T-cell (primary cell): Measurements from ENCODE around the gene SOBP. TPM values are rescaled to one million over a fixed set of nuclear protein-coding genes. Genes with fewer than 3 reads are reported as not detected.

Source experiments
- ATAC-seq, 4 experiments: fragments of 200-7000 bp in 3 of 4; fragments of 150-1000 bp in 1 of 4; cut with Tn5 transposase; replicated peaks in 1 of 4; 1 replicate in 3 of 4; 2 replicates in 1 of 4; pipeline ENCODE4 v1.10.0; 2021; ENCODE audit warnings: moderate library complexity in 3 of 4, mild to moderate bottlenecking in 2 of 4, moderate number of reproducible peaks in 1 of 4
- CTCF ChIA-PET, 2 donors: fragments of 300-600 bp; sonication (Branson Sonifier 250); formaldehyde crosslinking; loops; one replicate each; lab custom pipeline; 2022; ENCODE audit warnings: antibody characterized with exemption in 2 of 2; lab: Charles Lee
- POLR2A ChIA-PET, 2 donors: fragments of 300-600 bp; sonication (Branson Sonifier 250); formaldehyde crosslinking; loops; one replicate each; lab custom pipeline; 2022; ENCODE audit warnings: antibody characterized with exemption in 2 of 2; lab: Charles Lee
- DNase-seq, 35 experiments: peaks; one replicate each; pipeline versions ENCODE4 v3.0.0 to v3.0.0-alpha.2; 2013 to 2023
- H3K27ac ChIP-seq: one replicate; pipeline ENCODE4 v1.5.1; 2013; ENCODE audit warnings: low read length
- H3K27me3 ChIP-seq, 2 experiments: replicated peaks in 1 of 2; 1 replicate in 1 of 2; 2 replicates in 1 of 2; pipeline versions ENCODE4 v1.6.1 to v1.7.0; 2013; ENCODE audit warnings: low read length in 1 of 2, mixed read lengths in 1 of 2; ENCODE audit not compliant: control insufficient read depth in 2 of 2, insufficient read depth in 2 of 2; ENCODE audit errors: extremely low read depth in 1 of 2
- H3K36me3 ChIP-seq, 2 donors: 1 replicate in 1 of 2; 2 replicates in 1 of 2; pipeline versions ENCODE4 v1.6.1 to v1.7.0; 2013; ENCODE audit warnings: low read length in 1 of 2; ENCODE audit not compliant: control insufficient read depth in 2 of 2, insufficient read depth in 1 of 2; ENCODE audit errors: extremely low read depth in 1 of 2
- H3K4me1 ChIP-seq, 2 experiments: 1 replicate in 1 of 2; 2 replicates in 1 of 2; pipeline versions ENCODE4 v1.6.1 to v1.7.0; 2013; ENCODE audit warnings: low read length in 2 of 2, mixed read lengths in 1 of 2; ENCODE audit not compliant: insufficient read depth in 2 of 2, control insufficient read depth in 1 of 2; ENCODE audit errors: extremely low read depth in 1 of 2
- H3K4me3 ChIP-seq, 2 donors: 1 replicate in 1 of 2; 2 replicates in 1 of 2; pipeline versions ENCODE4 v1.5.1 to v1.7.0; 2013; ENCODE audit warnings: mild to moderate bottlenecking in 2 of 2, low read length in 1 of 2, moderate library complexity in 1 of 2; ENCODE audit not compliant: control insufficient read depth in 1 of 2; ENCODE audit errors: extremely low read depth in 1 of 2
- H3K9me3 ChIP-seq: 2 replicates; pipeline ENCODE4 v1.7.0; 2013
- H3K27ac Mint-ChIP-seq, 2 donors: one replicate each; pipeline ENCODE4 v1.8.0; 2020 to 2021; ENCODE audit warnings: mild to moderate bottlenecking in 2 of 2, mixed read lengths in 2 of 2
- H3K27me3 Mint-ChIP-seq, 2 donors: one replicate each; pipeline ENCODE4 v1.8.0; 2021 to 2022; ENCODE audit warnings: mixed read lengths in 2 of 2
- H3K36me3 Mint-ChIP-seq: one replicate; pipeline ENCODE4 v1.8.0; 2021; ENCODE audit warnings: mixed read lengths
- H3K4me1 Mint-ChIP-seq, 3 donors: one replicate each; pipeline ENCODE4 v1.8.0; 2020 to 2022; ENCODE audit warnings: mixed read lengths in 3 of 3, mild to moderate bottlenecking in 1 of 3
- H3K4me3 Mint-ChIP-seq, 3 donors: one replicate each; pipeline ENCODE4 v1.8.0; 2020 to 2022; ENCODE audit warnings: mild to moderate bottlenecking in 3 of 3, mixed read lengths in 3 of 3, moderate library complexity in 3 of 3
- H3K9me3 Mint-ChIP-seq, 3 donors: one replicate each; pipeline ENCODE4 v1.8.0; 2020 to 2022; ENCODE audit warnings: mixed read lengths in 3 of 3
- WGBS: methylation state at CpG from one replicate; pipeline ENCODE4 v1.1.5; 2013; ENCODE audit warnings: missing lambda C conversion rate; ENCODE audit not compliant: insufficient coverage; 5-methylcytosine and 5-hydroxymethylcytosine counted together
- total RNA-seq, 35 experiments: library from RNA in 6 of 35; stranded (reverse) in 6 of 35; fragments of 120-200 nt in 1 of 35; gene quantifications; one replicate each; pipeline versions ENCODE4 v1.2.1 to v1.2.4 and lab custom pipeline; 2013 to 2026

Gene SOBP
- total RNA-seq, 5 donors from 2014 or later (not counting 1 experiment from before 2014, with no cell fraction given): 0.30 to 0.95 (median 0.46) TPM

- WGBS: 96% methylated on average over 10 of the region's 11 CpGs
- Mint-ChIP-seq H3K4me1 (peaks cover 29 to 36% (median 32%) of the 10 kb centered on the region in 3 donors), H3K27me3 (peaks cover 0 to 4% of the 10 kb centered on the region in 2 donors), H3K9me3 (no peaks in the 10 kb centered on the region), H3K36me3 (no peaks in the 10 kb centered on the region), H3K27ac (no peak overlapping the region), H3K4me3 (no peak overlapping the region)
- POLR2A ChIA-PET: no interaction called here
- H3K36me3 ChIP-seq: no peaks in the 10 kb centered on the region
- peaks cover 8 to 23% of the 10 kb centered on the region in 2 experiments for H3K4me1 ChIP-seq
- H3K4me3 ChIP-seq: no peak overlapping the region
- H3K27me3 ChIP-seq: peaks cover 0 to 7% of the 10 kb centered on the region in 2 experiments
- DNase-seq: no peak
- CTCF ChIA-PET: no interaction called here
- no peak for ATAC-seq
- no peak overlapping the region for H3K27ac ChIP-seq
- H3K9me3 ChIP-seq: no peaks in the 10 kb centered on the region
Measured at GRCh38 chr6:107660839-107661238, 170.9 kb downstream of the SOBP start.

- H3K27me3 Mint-ChIP-seq: peaks cover 0 to 4% of the 10 kb centered on the region in 2 donors
- H3K4me1 Mint-ChIP-seq: peaks cover 26 to 32% (median 30%) of the 10 kb centered on the region in 3 donors
- H3K9me3 Mint-ChIP-seq: no peaks in the 10 kb centered on the region
- no peaks in the 10 kb centered on the region for H3K36me3 Mint-ChIP-seq
- no peak overlapping the region for H3K4me3 Mint-ChIP-seq
- ChIA-PET POLR2A (no interaction called here), CTCF (no interaction called here)
- no peak overlapping the region for H3K27ac Mint-ChIP-seq
- Histone ChIP-seq H3K4me3 (no peak overlapping the region), H3K4me1 (peaks cover 8 to 23% of the 10 kb centered on the region in 2 experiments), H3K27ac (no peak overlapping the region), H3K9me3 (no peaks in the 10 kb centered on the region), H3K36me3 (no peaks in the 10 kb centered on the region), H3K27me3 (peaks cover 0 to 7% of the 10 kb centered on the region in 2 experiments)
- no peak for DNase-seq
- WGBS: 80% methylated on average over 1 of the region's 7 CpGs
- ATAC-seq: no peak
Measured at GRCh38 chr6:107661291-107661690, 171.4 kb downstream of the SOBP start.

GRCh38 chr6:107662333-107662732 is 172.4 kb downstream of the SOBP start:
- WGBS: 60% methylated on average over 1 of the region's 4 CpGs
- no peaks in the 10 kb centered on the region for H3K9me3 ChIP-seq
- Mint-ChIP-seq H3K9me3 (no peaks in the 10 kb centered on the region), H3K4me1 (peaks cover 16 to 21% (median 20%) of the 10 kb centered on the region in 3 donors), H3K4me3 (no peak overlapping the region), H3K27ac (no peak overlapping the region), H3K27me3 (peaks cover 0 to 4% of the 10 kb centered on the region in 2 donors), H3K36me3 (no peaks in the 10 kb centered on the region)
- ChIA-PET CTCF (interaction anchor here in 1 of 2 donors (0.5 kb wide), 1 partner anchor 548 kb away, joined by 4 read pairs; no protein-coding TSS in a partner anchor), POLR2A (no interaction called here)
- H3K4me1 ChIP-seq: peaks cover 5 to 13% of the 10 kb centered on the region in 2 experiments
- no peaks in the 10 kb centered on the region for H3K36me3 ChIP-seq
- H3K27me3 ChIP-seq: peaks cover 0 to 7% of the 10 kb centered on the region in 2 experiments
- no peak for DNase-seq
- no peak for ATAC-seq
- H3K4me3 ChIP-seq: no peak overlapping the region
- H3K27ac ChIP-seq: no peak overlapping the region

DNA sequence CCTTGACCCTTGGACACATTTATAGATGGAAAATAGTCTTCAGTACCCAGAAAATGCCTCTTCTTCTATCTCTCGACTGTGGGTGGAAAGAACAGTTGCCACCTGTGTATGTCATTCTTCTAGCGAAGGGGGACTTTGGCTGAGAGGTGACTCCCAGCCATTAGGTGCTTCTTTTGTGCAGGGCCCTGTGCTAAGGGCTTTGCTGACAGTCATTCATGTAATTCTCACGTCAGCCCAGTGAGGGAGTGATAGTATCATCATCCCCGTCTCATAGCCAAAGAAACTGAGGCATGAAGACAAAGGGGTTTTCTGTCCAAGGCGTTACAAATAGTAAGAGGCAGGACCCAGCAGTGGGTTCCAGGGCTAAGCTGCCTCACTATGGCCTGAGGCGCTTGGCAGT is 173.4 kb downstream of the SOBP start:
- Histone ChIP-seq H3K36me3 (no peaks in the 10 kb centered on the region), H3K27me3 (peaks cover 0 to 7% of the 10 kb centered on the region in 2 experiments), H3K4me3 (no peak overlapping the region), H3K27ac (no peak overlapping the region), H3K4me1 (peaks cover 0 to 3% of the 10 kb centered on the region in 2 experiments), H3K9me3 (no peaks in the 10 kb centered on the region)
- ChIA-PET CTCF (no interaction called here), POLR2A (no interaction called here)
- peaks cover 6 to 11% (median 10%) of the 10 kb centered on the region in 3 donors for H3K4me1 Mint-ChIP-seq
- no peaks in the 10 kb centered on the region for H3K9me3 Mint-ChIP-seq
- H3K27ac Mint-ChIP-seq: no peak overlapping the region
- H3K27me3 Mint-ChIP-seq: peaks cover 0 to 4% of the 10 kb centered on the region in 2 donors
- H3K4me3 Mint-ChIP-seq: no peak overlapping the region
- DNase-seq (no peak), ATAC-seq (no peak)
- 80% methylated on average over 4 of the region's 6 CpGs for WGBS
- H3K36me3 Mint-ChIP-seq: no peaks in the 10 kb centered on the region

GRCh38 chr6:107665382-107665781 is 175.5 kb downstream of the SOBP start:
- Mint-ChIP-seq H3K4me3 (no peak overlapping the region), H3K9me3 (no peaks in the 10 kb centered on the region), H3K36me3 (no peaks in the 10 kb centered on the region), H3K27ac (no peak overlapping the region), H3K4me1 (peaks cover 0 to 13% (median 10%) of the 10 kb centered on the region in 3 donors), H3K27me3 (peaks cover 0 to 4% of the 10 kb centered on the region in 2 donors)
- ChIA-PET CTCF (interaction anchor here in 1 of 2 donors (1.0 kb wide), 1 partner anchor 9 kb away, joined by 3 read pairs; no protein-coding TSS in a partner anchor), POLR2A (no interaction called here)
- Histone ChIP-seq H3K27me3 (peaks cover 0 to 7% of the 10 kb centered on the region in 2 experiments), H3K4me3 (no peak overlapping the region), H3K9me3 (no peaks in the 10 kb centered on the region), H3K36me3 (no peaks in the 10 kb centered on the region), H3K27ac (no peak overlapping the region), H3K4me1 (peaks cover 3 to 13% of the 10 kb centered on the region in 2 experiments)
- no CpG with 5 or more reads among the region's 4 CpGs for WGBS
- DNase-seq (no peak), ATAC-seq (no peak)

DNA sequence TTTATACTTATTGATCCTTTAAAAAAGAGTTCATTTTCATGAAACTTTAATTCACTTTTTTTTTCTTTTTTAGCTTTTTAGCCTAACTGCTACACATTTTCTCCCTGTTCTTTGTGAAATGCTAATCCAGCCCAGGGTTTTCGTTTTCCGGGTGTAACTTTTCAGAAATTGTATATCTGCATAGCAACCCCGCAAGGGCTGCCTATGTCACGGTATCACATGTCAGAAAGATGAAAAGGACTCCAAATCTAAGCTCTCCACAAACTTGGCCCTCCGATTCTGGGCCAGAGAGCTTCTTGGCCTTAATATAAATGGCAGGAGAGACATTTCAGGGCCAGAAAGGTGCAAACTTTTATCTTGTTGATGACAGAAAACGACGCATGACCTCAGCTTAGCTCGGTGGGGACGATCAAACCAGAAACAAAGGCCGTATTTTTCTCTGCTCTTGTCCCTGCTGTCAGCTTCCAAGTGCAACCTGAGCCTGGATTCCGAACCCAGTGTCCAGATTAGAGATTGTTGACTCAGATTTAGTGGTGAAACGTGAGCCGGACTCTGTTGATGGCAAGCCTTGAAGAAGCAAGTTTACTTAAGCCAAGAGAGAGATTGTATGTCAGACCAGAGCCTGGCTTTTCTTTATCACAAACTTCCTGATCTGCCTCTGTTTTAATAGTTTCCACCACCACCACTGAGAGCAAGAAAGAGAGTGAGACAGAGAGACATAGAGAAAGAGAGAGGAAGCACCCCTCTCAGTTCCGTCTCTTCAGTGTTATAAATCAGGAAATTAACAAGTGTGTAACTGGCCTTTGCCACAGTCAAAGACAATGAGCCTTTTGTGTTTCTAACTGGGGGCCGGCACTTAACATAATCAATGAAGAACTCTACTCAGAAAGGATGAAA is 176.4 kb downstream of the SOBP start:
- ChIA-PET POLR2A (interaction anchor here in 1 of 2 donors (0.6 kb wide), 1 partner anchor 10 kb away, joined by 4 read pairs; no protein-coding TSS in a partner anchor), CTCF (interaction anchor here in 1 of 2 donors (1.0 kb wide), 1 partner anchor 8 kb away, joined by 3 read pairs; no protein-coding TSS in a partner anchor)
- no peak for ATAC-seq
- 87% methylated on average over 9 of the region's 15 CpGs for WGBS
- H3K9me3 Mint-ChIP-seq: no peaks in the 10 kb centered on the region
- no peak overlapping the region for H3K4me3 Mint-ChIP-seq
- Histone ChIP-seq H3K27ac (no peak overlapping the region), H3K4me3 (no peak overlapping the region), H3K9me3 (no peaks in the 10 kb centered on the region), H3K27me3 (peaks cover 0 to 7% of the 10 kb centered on the region in 2 experiments), H3K4me1 (peaks cover 3 to 23% of the 10 kb centered on the region in 2 experiments), H3K36me3 (no peaks in the 10 kb centered on the region)
- peaks cover 8 to 19% (median 15%) of the 10 kb centered on the region in 3 donors for H3K4me1 Mint-ChIP-seq
- DNase-seq: no peak
- peaks cover 0 to 4% of the 10 kb centered on the region in 2 donors for H3K27me3 Mint-ChIP-seq
- H3K27ac Mint-ChIP-seq: no peak overlapping the region
- H3K36me3 Mint-ChIP-seq: no peaks in the 10 kb centered on the region
